ENCODE results near the gene ARNT2. TPM values are rescaled to one million over a fixed set of nuclear protein-coding genes. Genes with fewer than 3 reads are reported as not detected.

Gene ARNT2
- total RNA-seq, 1 donor from 2014 or later: 3.6 TPM

DNA sequence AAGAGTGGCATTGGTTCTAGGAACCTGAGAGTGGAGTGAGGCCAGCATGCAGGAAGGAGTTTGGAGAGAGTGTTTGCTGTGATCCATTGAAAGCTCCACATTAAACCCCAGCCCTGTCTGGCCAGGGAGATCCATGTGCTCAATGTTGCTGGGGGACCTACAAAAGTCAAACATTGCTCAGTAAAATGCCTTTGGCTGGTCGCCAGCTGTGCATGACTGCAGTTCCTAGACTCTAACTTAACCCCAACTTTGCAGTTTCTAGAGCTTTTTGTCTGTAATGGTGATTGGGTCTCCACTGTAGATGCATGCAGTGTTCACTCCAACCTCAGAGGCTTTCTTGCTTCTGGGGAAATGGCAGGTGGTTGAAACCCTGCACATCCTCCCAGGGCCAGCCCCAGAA lies 191.2 kb downstream of the ARNT2 start:
- H3K4me1 ChIP-seq: peaks cover 7% of the 10 kb centered on the region
- no peaks in the 10 kb centered on the region for H3K27me3 ChIP-seq (ENCODE audit: low read depth)
- no peak for DNase-seq
- no peak overlapping the region for H3K27ac ChIP-seq (replicated peaks)
- H3K36me3 ChIP-seq: no peaks in the 10 kb centered on the region
- TF ChIP-seq, protein P1, sequence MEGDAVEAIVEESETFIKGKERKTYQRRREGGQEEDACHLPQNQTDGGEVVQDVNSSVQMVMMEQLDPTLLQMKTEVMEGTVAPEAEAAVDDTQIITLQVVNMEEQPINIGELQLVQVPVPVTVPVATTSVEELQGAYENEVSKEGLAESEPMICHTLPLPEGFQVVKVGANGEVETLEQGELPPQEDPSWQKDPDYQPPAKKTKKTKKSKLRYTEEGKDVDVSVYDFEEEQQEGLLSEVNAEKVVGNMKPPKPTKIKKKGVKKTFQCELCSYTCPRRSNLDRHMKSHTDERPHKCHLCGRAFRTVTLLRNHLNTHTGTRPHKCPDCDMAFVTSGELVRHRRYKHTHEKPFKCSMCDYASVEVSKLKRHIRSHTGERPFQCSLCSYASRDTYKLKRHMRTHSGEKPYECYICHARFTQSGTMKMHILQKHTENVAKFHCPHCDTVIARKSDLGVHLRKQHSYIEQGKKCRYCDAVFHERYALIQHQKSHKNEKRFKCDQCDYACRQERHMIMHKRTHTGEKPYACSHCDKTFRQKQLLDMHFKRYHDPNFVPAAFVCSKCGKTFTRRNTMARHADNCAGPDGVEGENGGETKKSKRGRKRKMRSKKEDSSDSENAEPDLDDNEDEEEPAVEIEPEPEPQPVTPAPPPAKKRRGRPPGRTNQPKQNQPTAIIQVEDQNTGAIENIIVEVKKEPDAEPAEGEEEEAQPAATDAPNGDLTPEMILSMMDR (IDR thresholded peaks at IDR 0.05; ENCODE audit: borderline replicate concordance): no peak
- no peaks in the 10 kb centered on the region for H3K9me3 ChIP-seq (replicated peaks)
- intact Hi-C loops (cut with micrococcal nuclease): no loop called here
- no peak overlapping the region for H3K4me3 ChIP-seq

DNA sequence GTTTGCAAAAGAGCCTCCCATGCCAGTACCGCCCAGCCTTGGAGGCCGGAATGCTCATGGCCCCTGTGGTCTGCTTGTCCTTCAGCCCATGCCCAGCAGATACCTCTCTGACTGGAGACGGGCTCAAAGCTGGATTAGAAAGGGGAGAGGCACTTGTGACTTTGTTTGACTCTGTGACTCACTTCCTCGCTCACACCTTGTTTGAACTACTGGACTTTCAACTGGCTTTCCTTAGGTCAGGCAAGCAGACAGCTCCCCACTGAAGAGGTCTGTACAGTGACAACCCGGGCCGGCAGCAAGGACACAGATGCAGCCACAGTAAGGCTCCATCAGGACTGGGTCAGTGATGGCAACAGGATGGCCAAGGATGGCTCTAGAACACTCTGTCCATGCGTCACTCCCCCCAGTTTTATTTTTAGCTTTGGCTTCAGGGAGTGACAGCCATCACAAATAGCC lies 192.4 kb downstream of the ARNT2 start:
- Histone ChIP-seq H3K9me3 (replicated peaks) (no peaks in the 10 kb centered on the region), H3K36me3 (no peaks in the 10 kb centered on the region), H3K4me3 (no peak overlapping the region), H3K27ac (replicated peaks) (no peak overlapping the region), H3K27me3 (ENCODE audit: low read depth) (no peaks in the 10 kb centered on the region), H3K4me1 (peaks cover 7% of the 10 kb centered on the region)
- no peak for DNase-seq
- intact Hi-C loops (cut with micrococcal nuclease): no loop called here
- TF ChIP-seq, protein P1 (IDR thresholded peaks at IDR 0.05; ENCODE audit: borderline replicate concordance): no peak

DNA sequence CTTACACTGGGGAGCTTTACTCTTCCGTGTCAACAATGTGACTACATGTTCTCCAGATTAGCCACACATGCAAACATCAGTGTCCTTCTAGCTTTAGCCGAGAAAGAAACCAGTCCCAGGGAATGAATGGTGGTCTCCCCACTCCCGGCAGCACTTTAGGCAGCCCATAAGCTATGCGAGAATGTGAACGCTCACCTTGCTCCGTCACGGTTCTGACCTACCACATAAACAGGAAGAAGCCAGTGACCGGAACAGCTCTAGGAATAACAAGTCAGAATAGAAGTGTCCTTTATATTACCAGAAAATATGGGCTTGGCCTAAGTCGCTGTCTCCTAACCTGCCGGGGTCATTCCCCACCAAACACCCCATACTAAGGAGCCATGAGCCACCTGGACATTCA lies 192.9 kb downstream of the ARNT2 start:
- Histone ChIP-seq H3K9me3 (replicated peaks) (no peaks in the 10 kb centered on the region), H3K27me3 (ENCODE audit: low read depth) (no peaks in the 10 kb centered on the region), H3K4me3 (no peak overlapping the region), H3K27ac (replicated peaks) (no peak overlapping the region), H3K36me3 (no peaks in the 10 kb centered on the region), H3K4me1 (peaks cover 7% of the 10 kb centered on the region)
- TF ChIP-seq, protein P1 (IDR thresholded peaks at IDR 0.05; ENCODE audit: borderline replicate concordance): no peak
- DNase-seq: no peak
- intact Hi-C loops (cut with micrococcal nuclease): no loop called here

DNA sequence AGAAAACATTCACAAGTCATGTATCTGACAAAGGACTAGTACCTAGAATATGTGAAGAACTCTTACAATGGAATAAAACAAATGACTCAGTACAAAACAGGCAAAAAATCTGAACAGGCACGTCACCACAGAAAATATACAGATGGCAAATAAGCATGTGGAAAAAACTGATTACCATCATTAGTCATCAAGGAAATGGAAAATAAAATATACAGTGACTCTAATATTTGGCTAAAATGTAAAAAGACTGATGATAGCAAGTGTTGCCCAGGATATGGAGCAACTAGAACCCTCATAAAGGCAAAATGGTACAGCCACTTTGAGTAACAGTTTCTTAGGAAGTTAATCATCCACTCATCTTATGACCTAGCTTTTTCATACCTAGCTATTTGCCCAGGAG lies 195.2 kb downstream of the ARNT2 start:
- Histone ChIP-seq H3K9me3 (replicated peaks) (no peaks in the 10 kb centered on the region), H3K27ac (replicated peaks) (no peak overlapping the region), H3K4me3 (no peak overlapping the region), H3K27me3 (ENCODE audit: low read depth) (no peaks in the 10 kb centered on the region), H3K4me1 (peaks cover 7% of the 10 kb centered on the region), H3K36me3 (no peaks in the 10 kb centered on the region)
- no peak for DNase-seq
- TF ChIP-seq, protein P1 (IDR thresholded peaks at IDR 0.05; ENCODE audit: borderline replicate concordance): no peak
- intact Hi-C loops (cut with micrococcal nuclease): no loop called here

DNA sequence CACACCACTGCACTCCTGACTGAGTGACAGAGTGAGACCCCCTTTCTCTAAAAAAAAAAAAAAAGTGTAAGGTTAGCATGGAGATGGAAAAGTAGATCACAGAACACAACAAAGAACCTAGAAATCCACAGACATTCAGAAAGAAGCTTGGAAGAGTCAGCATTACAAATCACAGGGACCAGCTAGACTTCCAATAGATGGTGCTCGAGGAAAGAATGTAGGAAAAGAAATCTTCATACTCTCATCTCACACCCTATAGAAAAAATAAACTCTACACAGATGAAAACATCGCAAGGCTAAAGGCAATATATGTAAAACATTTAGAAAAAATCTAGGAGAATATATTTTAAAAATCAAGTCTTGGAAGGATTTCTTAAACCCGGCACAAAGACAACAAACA lies 196.4 kb downstream of the ARNT2 start:
- no peak for DNase-seq
- Histone ChIP-seq H3K27ac (replicated peaks) (no peak overlapping the region), H3K4me3 (no peak overlapping the region), H3K27me3 (ENCODE audit: low read depth) (no peaks in the 10 kb centered on the region), H3K9me3 (replicated peaks) (no peaks in the 10 kb centered on the region), H3K4me1 (peaks cover 7% of the 10 kb centered on the region), H3K36me3 (no peaks in the 10 kb centered on the region)
- TF ChIP-seq, protein P1 (IDR thresholded peaks at IDR 0.05; ENCODE audit: borderline replicate concordance): no peak
- intact Hi-C loops (cut with micrococcal nuclease): no loop called here

DNA sequence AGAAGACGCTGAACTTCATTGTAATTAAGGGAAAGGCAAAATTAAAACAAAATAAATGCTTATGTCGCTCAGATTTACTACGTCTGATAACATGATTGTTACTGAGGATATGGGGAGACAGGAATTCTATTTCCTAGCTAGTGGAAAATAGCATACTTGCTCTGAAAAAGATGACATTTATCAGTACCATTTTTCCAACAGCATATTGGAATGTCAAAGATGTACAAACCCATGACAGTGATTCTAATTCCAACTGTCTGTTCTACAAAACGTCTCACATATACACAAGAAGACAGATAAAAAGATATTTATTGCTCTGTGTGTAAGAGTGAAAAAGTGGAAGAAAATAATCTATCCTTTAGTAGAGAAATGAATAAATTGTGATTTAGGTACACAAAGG lies 197.1 kb downstream of the ARNT2 start:
- H3K27me3 ChIP-seq (ENCODE audit: low read depth): no peaks in the 10 kb centered on the region
- intact Hi-C loops (cut with micrococcal nuclease): no loop called here
- no peaks in the 10 kb centered on the region for H3K9me3 ChIP-seq (replicated peaks)
- H3K4me3 ChIP-seq: no peak overlapping the region
- H3K4me1 ChIP-seq: peaks cover 7% of the 10 kb centered on the region
- no peak for DNase-seq
- H3K27ac ChIP-seq (replicated peaks): no peak overlapping the region
- no peaks in the 10 kb centered on the region for H3K36me3 ChIP-seq
- TF ChIP-seq, protein P1 (IDR thresholded peaks at IDR 0.05; ENCODE audit: borderline replicate concordance): no peak

Measured in left ventricle myocardium inferior (tissue), 1 donor.